WERI-Rb-1 (cell line): ENCODE results near the gene TRAM2.
A peak's percentile ranks its signal among the peaks of the same experiment; 100 is the strongest.

Experiments used
- DNase-seq: peaks from one replicate; pipeline ENCODE4 v3.0.0-alpha.2; 2020
- H3K27ac ChIP-seq: fragments of 250-450 bp; sonication (Bioruptor Pico); 2 replicates; pipeline ENCODE4 v1.5.1; 2020; ENCODE audit warnings: mild to moderate bottlenecking, moderate library complexity
- H3K27me3 ChIP-seq: fragments of 250-450 bp; sonication (Bioruptor Pico); 2 replicates; pipeline ENCODE4 v1.5.1; 2021; ENCODE audit warnings: mild to moderate bottlenecking, low read depth, moderate library complexity; ENCODE audit not compliant: insufficient read depth, severe bottlenecking
- H3K36me3 ChIP-seq: fragments of 250-450 bp; sonication (Bioruptor Pico); 2 replicates; pipeline ENCODE4 v1.5.1; 2020; ENCODE audit warnings: mild to moderate bottlenecking, moderate library complexity
- H3K4me3 ChIP-seq: 2 replicates; pipeline ENCODE4 v1.5.1; 2011; ENCODE audit warnings: low read depth, mild to moderate bottlenecking, control low read depth, low read length
- H3K9me3 ChIP-seq: fragments of 250-450 bp; sonication (Bioruptor Pico); 2 replicates; pipeline ENCODE4 v1.5.1; 2021; ENCODE audit warnings: mild to moderate bottlenecking, moderate library complexity; ENCODE audit not compliant: severe bottlenecking
- TF ChIP-seq, protein P1 (sequence below): IDR thresholded peaks from 2 replicates; pipeline ENCODE4 v1.5.1; 2011; ENCODE audit warnings: low read depth, mild to moderate bottlenecking, control low read depth, inconsistent platforms, low read length

TRAM2 gene

DNA sequence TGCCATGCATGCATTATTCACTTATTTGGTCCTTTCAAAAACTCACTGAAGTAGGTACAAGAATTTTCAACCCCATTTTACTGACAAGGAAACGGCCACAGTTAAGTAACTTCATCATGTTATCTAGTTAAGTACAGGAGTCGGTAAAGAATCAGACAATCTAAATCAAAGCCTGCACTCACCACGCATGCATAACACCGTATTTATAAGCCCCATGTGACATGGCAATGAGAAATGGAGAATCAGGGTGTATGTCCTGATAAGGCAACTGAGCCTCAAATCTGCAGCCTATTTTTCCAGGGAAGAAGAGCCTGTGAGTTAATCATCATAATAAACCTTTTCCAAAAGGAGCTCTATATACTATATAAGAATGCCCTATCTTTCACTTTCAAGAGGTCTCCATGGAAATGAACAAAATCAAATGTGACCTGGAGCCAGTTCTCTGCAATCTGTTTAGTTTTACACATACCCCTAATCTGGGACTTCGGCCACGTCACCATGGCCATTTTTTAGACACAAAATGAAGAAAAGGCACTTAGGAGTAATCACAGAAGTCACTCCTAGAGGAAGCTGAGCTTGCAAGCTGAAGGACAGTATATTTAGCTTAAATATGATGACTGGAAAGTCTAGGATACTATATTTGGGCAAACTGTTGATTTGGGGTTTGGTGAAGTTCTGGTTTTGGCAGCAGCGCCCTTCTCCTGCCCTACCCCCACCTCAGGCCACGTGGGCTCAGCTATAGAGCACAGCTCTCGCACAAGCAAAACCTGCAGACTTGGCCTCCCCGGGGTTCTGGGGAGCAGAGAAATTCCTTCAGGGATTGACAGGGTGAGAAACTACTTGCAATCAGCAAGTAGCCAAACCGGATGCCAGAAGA is 19.2 kb downstream of the TRAM2 start:
- no peaks in the 10 kb centered on the region for H3K9me3 ChIP-seq
- DNase-seq: no peak
- peaks cover 11% of the 10 kb centered on the region for H3K36me3 ChIP-seq
- no peak overlapping the region for H3K27ac ChIP-seq
- H3K4me3 ChIP-seq: no peak overlapping the region
- no peaks in the 10 kb centered on the region for H3K27me3 ChIP-seq
- TF ChIP-seq, protein P1, sequence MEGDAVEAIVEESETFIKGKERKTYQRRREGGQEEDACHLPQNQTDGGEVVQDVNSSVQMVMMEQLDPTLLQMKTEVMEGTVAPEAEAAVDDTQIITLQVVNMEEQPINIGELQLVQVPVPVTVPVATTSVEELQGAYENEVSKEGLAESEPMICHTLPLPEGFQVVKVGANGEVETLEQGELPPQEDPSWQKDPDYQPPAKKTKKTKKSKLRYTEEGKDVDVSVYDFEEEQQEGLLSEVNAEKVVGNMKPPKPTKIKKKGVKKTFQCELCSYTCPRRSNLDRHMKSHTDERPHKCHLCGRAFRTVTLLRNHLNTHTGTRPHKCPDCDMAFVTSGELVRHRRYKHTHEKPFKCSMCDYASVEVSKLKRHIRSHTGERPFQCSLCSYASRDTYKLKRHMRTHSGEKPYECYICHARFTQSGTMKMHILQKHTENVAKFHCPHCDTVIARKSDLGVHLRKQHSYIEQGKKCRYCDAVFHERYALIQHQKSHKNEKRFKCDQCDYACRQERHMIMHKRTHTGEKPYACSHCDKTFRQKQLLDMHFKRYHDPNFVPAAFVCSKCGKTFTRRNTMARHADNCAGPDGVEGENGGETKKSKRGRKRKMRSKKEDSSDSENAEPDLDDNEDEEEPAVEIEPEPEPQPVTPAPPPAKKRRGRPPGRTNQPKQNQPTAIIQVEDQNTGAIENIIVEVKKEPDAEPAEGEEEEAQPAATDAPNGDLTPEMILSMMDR: no peak

DNA sequence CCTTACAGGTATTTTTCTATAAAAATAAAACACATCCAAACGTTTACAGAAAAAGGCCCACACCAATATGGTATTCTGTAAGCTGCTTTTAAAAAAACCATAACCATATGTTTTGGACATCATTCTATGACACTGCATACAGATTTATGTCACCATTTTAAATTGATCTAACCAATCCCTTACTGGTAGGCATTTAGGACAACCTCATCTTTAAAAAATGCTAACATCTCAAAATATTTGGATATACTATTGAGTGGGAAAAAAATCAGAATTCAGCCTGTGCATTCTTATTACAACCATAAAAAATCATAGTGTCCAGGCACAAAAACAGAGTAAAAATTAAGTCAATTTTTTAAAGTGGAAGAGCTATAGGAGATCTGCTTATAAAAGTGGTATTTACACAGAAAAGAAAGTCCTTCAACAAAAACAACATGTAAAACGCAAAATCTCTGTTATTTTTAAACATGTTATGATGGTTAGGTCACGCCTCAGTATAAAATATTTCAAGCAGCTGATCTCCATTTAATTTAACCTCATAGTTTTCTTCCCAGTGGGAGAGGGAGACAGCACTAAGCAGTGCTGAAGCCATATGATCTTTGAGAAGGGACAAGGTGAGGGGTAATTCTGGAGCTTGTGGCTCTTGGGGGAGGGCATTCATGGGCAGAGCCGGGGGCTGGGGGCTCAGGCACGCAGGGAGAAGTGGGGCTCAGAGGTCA is 21.2 kb downstream of the TRAM2 start:
- DNase-seq: no peak
- Histone ChIP-seq H3K4me3 (no peak overlapping the region), H3K9me3 (no peaks in the 10 kb centered on the region), H3K27me3 (no peaks in the 10 kb centered on the region), H3K36me3 (peaks cover 11% of the 10 kb centered on the region), H3K27ac (no peak overlapping the region)
- TF ChIP-seq, protein P1: no peak

DNA sequence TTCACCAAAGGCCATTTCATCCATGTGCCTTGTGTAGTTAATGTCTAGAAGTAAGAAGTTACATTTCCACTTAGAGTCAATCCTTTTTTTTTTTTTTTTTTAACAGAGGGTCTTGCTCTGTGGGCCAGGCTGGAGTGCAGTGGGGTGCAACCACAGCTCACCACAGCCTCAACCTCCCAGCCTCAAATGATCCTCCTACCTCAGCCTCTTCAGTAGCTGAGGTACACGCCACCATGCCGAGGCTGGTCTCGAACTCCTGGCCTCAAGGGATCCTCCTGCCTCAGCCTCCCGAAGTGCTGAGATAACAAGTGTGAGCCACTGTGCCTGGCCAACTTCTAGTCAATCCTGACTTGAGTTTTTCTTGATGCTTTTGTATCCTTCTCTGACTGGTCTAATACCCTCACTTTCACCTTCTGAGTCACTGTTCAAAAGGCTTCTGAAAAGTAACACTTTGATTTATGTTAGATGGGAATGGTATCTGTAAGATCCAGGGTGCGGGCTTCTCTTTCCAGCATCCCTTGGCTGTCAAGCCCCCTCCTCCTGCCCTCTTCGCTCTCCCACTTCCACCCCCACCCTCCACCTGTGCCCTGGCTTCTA is 22.1 kb downstream of the TRAM2 start:
- Histone ChIP-seq H3K27ac (no peak overlapping the region), H3K4me3 (no peak overlapping the region)

GRCh38 chr6:52553719-52554118 is 23.1 kb downstream of the TRAM2 start:
- Histone ChIP-seq H3K9me3 (no peaks in the 10 kb centered on the region), H3K27ac (peak overlapping the region; percentile 76), H3K27me3 (no peaks in the 10 kb centered on the region), H3K36me3 (peaks cover 11% of the 10 kb centered on the region), H3K4me3 (no peak overlapping the region)
- DNase-seq: peak; percentile 63
- TF ChIP-seq, protein P1: no peak

More for the DNA sequence above, 22.1 kb downstream of the TRAM2 start:
- DNase-seq: no peak
- Histone ChIP-seq H3K9me3 (no peaks in the 10 kb centered on the region), H3K36me3 (peaks cover 11% of the 10 kb centered on the region), H3K27me3 (no peaks in the 10 kb centered on the region)
- TF ChIP-seq, protein P1: no peak

DNA sequence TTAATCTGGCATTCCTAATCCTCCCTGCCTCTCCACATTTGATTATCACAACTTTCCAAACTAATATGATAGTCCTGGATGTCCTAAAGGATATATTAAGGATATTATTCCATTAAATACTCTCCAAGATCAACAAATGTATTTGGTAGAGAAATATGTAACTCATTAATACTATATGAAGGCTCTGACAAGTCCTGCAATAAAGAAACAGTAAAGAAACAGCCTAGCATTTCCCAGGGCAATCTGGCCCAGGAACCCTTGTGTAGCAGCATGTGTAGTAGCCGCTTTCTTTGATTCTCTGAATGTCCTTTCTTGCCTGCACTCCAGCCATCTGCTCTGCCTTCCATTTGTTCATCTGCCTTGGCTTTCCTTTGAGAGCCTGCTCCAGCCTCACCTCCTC is 23.7 kb downstream of the TRAM2 start:
- no peaks in the 10 kb centered on the region for H3K27me3 ChIP-seq
- DNase-seq: peak; percentile 64
- no peaks in the 10 kb centered on the region for H3K9me3 ChIP-seq
- H3K36me3 ChIP-seq: peaks cover 7% of the 10 kb centered on the region
- H3K4me3 ChIP-seq: no peak overlapping the region
- H3K27ac ChIP-seq: peak overlapping the region; percentile 76
- TF ChIP-seq, protein P1: no peak
